HG03097 (cell line): ENCODE measurements around the gene ANKRD44.
A peak's percentile ranks its signal among the peaks of the same experiment; 100 is the strongest.
"Not testable (repeated sequence)": the region's sequence is repeated elsewhere in the genome, so short reads cannot be mapped to it uniquely, and the experiment has no call there.

ENCODE experiments used
- ATAC-seq: cut with Tn5 transposase; IDR thresholded peaks from one replicate; pipeline ENCODE4 v1.9.1; 2021; ENCODE audit not compliant: unreplicated experiment, low FRiP score

Gene ANKRD44

GRCh38 chr2:197294260-197294659, 16.3 kb downstream of the ANKRD44 start:
- no peak for ATAC-seq

GRCh38 chr2:197293252-197294007, 17.1 kb downstream of the ANKRD44 start:
- ATAC-seq, result no peak

DNA sequence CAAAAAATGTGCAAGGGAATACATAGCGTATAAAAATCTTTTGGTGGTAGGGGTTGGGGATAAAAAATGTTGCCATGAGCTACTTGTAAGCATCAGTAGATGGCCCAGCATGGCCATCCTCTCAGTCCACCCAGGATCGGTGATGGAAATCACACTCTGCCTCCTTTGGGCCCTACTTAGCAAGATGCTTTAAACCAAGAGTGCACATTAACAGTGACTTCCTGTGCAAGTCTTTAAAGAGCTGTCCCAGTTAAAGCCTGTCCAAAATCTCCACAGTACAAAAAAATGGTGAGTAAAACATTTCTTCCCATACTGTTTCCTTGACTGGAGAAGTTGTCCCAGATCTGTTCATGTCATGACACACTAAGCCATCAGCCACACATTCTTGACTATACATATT, 18.0 kb downstream of the ANKRD44 start:
- no peak for ATAC-seq

GRCh38 chr2:197287596-197287932, 23.0 kb downstream of the ANKRD44 start:
- not testable (repeated sequence) for ATAC-seq

DNA sequence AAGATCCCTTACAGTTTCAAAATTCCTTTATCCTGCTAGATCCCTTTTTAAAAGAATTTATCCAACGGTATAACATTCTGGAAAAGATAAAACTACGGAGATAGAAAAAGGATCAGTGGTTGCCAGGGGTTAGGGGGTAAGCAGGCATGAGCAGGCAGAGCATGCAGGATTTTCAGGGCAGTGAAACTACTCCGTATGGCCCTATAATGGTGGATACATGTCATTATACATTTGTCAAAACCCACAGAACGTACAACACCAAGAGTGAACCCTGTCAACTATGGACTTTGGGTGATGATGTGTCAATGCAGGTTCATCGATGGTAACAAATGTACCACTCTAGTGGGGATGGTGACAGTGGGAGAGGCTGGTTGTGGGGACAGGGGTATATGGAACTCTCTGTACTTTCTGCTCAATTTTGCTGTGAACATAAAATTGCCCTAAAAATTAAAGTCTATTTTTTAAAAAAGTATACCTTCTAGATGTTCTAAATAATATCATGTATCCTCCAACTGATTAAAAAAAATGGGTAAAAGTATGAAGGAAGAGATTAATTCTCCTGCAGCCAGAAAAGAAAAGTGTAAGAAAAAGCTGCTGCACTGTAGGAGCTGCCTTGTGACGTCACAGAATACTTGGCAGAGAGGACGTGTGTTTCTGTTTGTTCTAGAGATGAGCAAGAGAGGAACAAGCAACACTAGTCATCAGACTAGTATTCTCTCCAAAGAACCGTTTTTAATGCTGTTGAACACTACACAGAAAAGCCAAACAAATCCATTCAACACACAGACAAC, 23.6 kb downstream of the ANKRD44 start:
- ATAC-seq, result peak; percentile 86

DNA sequence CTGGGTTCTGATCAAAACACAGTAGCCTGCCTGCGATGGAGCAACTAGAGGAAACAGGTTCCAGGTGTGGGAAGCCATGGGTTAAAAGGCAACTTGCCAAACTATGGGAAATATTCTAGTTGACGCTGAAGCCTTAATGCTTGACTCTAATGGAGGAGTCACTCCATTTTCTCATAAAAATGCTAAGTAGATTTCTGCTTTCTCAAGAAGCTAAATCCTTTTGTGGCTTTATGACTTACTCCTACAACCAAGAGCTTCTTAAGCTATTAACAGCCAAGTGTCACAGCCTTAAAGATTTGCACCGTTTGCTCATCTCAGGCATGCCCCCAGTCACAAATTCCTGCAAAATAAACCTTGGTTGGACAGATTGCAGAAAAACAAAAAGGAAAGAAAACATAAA, 25.2 kb downstream of the ANKRD44 start:
- ATAC-seq, result no peak

- no peak for ATAC-seq
These were observed 25.6 kb downstream of the ANKRD44 start for GRCh38 chr2:197284956-197285355.

GRCh38 chr2:197281421-197281820, 29.2 kb downstream of the ANKRD44 start:
- ATAC-seq, result no peak

DNA sequence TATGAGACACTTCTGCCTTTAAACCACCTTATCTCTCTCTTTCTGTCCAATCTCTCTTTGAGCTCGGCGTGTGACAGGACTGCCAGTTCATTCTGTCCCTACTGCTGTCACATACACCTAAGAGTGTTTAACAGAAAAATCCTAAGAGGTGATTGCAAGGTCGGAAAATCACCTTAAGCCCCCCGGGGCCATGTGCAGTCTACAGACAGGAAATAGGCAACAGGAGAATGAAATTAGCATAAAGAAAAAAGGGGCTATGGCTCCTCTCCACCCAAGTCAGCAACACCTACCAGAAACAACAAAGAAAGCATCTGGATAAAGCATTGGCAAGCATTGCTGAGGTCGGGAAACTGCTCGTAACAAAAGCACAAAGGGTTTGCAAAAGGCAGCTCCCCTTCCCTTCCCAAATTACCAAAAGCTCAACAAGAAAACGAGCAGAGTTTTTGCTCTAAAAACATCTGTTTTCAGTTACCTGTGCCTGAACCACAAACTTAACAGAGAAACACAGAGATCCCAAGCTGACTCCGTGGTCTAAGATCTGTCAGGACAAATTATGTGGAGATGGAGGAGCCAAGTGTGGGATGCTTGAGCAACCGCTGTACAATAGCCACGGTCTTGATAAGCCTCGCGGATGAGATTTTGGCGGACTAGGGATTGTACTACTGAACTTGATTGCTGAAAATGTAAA, 30.4 kb downstream of the ANKRD44 start:
- ATAC-seq, result no peak

GRCh38 chr2:197278799-197279763, 31.5 kb downstream of the ANKRD44 start:
- ATAC-seq, result no peak

DNA sequence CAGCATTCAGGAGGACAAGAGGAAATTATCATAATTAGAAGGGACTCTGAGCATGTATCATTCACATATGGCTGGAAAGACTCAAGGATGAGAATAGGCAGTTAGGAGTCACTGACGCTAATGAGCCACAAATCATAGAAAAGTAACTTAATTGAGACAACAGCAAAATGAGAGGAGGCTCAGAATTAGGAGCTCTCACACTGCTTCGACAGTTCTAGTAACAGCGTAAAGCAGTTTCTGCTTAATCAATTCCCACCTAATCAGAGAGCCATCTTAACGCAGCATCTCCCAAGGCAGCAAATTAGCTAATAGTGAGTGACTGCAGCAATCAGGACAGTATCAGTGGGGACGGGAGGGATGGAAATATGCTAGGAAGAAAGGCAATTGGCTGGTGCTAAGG, 32.8 kb downstream of the ANKRD44 start:
- no peak for ATAC-seq

- no peak for ATAC-seq
These were observed 34.4 kb downstream of the ANKRD44 start for GRCh38 chr2:197276156-197276555.

- no peak for ATAC-seq
These were observed 35.6 kb downstream of the ANKRD44 start for GRCh38 chr2:197274937-197275336.

GRCh38 chr2:197274349-197274748, 36.2 kb downstream of the ANKRD44 start:
- ATAC-seq, result no peak

DNA sequence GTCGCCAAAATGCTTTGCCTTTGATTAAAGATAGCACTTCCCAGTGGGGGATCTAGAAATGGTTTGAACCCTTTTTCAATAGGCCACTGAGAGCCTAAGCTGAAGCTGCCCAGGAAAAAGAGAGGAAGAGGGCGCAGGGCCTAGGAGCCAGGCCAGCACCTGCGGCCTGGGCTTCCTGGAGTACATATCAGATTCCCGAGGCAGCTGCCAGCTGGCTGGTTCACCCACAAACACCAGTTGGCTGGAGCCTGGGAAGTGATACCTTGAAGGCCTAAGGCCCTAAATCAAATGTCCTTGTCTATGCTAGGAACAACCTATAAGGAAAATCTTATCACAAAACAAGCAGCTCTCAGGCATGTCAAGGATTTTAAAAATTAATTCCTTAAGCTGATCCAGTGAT, 37.1 kb downstream of the ANKRD44 start:
- no peak for ATAC-seq

- ATAC-seq, result no peak
These were observed 40.0 kb downstream of the ANKRD44 start for GRCh38 chr2:197270601-197271000.

DNA sequence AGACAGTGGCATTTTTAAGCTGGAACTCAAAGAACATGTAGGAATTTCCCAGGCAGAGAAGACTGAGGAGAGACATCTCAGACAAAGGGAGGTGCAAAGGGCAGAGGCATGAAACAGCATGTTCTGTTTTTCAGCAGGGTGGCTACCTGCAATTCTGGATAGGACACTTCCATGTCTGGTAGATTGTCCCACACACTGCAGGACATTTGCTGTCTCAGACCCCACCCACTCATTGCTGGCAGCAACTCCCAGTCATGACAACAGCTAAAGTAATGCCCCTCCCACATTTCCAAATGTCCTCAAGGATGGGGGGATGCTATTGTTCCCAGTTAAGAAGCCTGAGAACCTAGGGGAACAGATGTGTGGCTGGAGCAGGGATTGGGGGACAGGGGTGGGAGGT, 40.8 kb downstream of the ANKRD44 start:
- ATAC-seq, result no peak

GRCh38 chr2:197268786-197269584, 41.6 kb downstream of the ANKRD44 start:
- ATAC-seq, result no peak

- ATAC-seq, result no peak
These were observed 44.1 kb downstream of the ANKRD44 start for GRCh38 chr2:197266477-197266876.

DNA sequence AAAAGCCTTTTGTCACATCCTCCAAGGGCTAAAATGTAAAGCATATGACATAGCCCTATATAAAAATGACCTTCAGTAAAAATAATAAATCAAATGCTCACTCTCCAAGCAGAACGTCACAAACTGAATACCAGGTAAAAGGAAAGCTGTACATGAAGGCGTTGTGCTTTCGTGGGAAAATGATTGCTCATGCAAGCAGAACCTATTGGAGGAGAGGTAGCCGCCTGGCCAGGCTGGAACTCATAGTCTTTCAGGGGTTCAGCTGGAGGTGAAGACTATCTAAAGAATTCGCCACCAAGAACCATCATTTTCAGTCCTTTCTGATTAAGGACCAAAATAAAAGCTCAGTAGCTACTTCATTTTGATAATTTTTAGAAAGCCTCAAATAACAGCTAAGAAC, 44.7 kb downstream of the ANKRD44 start:
- ATAC-seq, result no peak
